Measurements from ENCODE around the gene NT5C1A. TPM values are rescaled to one million over a fixed set of nuclear protein-coding genes. Genes with fewer than 3 reads are reported as not detected.

The NT5C1A gene
- total RNA-seq, 1 experiment from 2014 or later, result not detected

DNA sequence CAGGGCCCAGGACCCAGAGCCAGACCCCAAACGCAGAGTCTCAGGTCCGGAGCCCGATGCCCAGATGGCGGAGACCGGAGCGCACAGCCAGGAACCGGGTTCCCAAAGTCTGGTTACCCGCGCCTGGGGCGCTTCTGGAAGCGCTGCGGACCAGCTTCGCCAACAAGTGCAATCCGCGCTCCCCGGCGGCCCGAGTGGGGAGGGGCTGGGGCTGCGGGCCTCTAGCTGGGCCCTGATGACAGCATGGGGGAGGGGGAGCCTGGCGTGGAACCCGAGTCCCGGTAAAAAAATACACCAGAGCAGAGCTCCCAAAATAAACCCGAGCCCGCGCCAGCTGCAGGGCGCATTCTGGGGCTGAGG, 494 bp downstream of the NT5C1A start:
- Mint-ChIP-seq H3K4me3 (peak overlapping the region; percentile 37 to 75; a peak in 4 of 5 replicates), H3K36me3 (ENCODE audit: insufficient read depth in 1 of 3, low read depth in 3 of 3) (no peaks in the 10 kb centered on the region; a peak in 1 of 7 replicates), H3K9me3 (no peaks in the 10 kb centered on the region), H3K4me1 (peaks cover 0 to 9% of the 10 kb centered on the region in 2 experiments; a peak in 2 of 4 replicates), H3K27me3 (ENCODE audit: low read depth) (peaks cover 99% of the 10 kb centered on the region), H3K27ac (no peak overlapping the region)
- no CpG with 5 or more reads among the region's 26 CpGs for WGBS (ENCODE audit: extremely low coverage, insufficient read length, low lambda C conversion rate)
- Histone ChIP-seq H2BK15ac (ENCODE audit: low read depth, low read length) (no peak overlapping the region), H3K79me1 (ENCODE audit: insufficient read depth, low read depth, low read length, poor library complexity, severe bottlenecking) (no peaks in the 10 kb centered on the region), H2BK120ac (ENCODE audit: low read depth, low read length, poor library complexity, severe bottlenecking) (no peak overlapping the region), H2BK12ac (ENCODE audit: insufficient read length, low read depth, low read length) (no peak overlapping the region), H4K20me1 (ENCODE audit: control insufficient read depth, insufficient read depth, insufficient read length) (no peaks in the 10 kb centered on the region), H3K4me2 (ENCODE audit: insufficient read depth, insufficient read length, low read length) (peak overlapping the region; percentile 62), H2BK5ac (ENCODE audit: insufficient read length, low read length) (no peak overlapping the region), H4K91ac (ENCODE audit: insufficient read length, low read depth, low read length) (no peak overlapping the region), H3K23ac (ENCODE audit: insufficient read length, low read depth, low read length) (no peak overlapping the region), H3T11ph (ENCODE audit: low read length) (no peak overlapping the region), H3K79me2 (ENCODE audit: insufficient read depth, low read length) (no peaks in the 10 kb centered on the region), H3K27ac (ENCODE audit: insufficient read length, low read depth, low read length) (no peak overlapping the region), H3K14ac (ENCODE audit: insufficient read depth, low read length) (no peak overlapping the region), H4K5ac (ENCODE audit: insufficient read length, low read depth, low read length) (no peak overlapping the region), H3K27me3 (ENCODE audit: insufficient read depth, low read length) (peaks cover 70% of the 10 kb centered on the region), H2AK5ac (ENCODE audit: insufficient read length, low read length) (no peak overlapping the region), H3K56ac (ENCODE audit: insufficient read length, low read depth, low read length) (no peak overlapping the region), H3K9me3 (ENCODE audit: control insufficient read depth, low read depth, low read length) (no peaks in the 10 kb centered on the region), H3K4me1 (ENCODE audit: insufficient read depth, low read length) (no peaks in the 10 kb centered on the region), H4K8ac (replicated peaks; ENCODE audit: insufficient read length, low read depth, low read length) (no peak overlapping the region), H2AFZ (ENCODE audit: low read length) (no peak overlapping the region), H3K9ac (ENCODE audit: extremely low read depth, insufficient read length, low read length) (no peak overlapping the region), H3K4ac (ENCODE audit: low read depth, low read length) (no peak overlapping the region), H3K18ac (ENCODE audit: insufficient read length, low read depth, low read length) (no peak overlapping the region), H2BK20ac (ENCODE audit: low read depth, low read length, poor library complexity, severe bottlenecking) (no peak overlapping the region), H3K23me2 (ENCODE audit: insufficient read length, low read depth, low read length, poor library complexity, severe bottlenecking) (peaks cover 7% of the 10 kb centered on the region)
- TF ChIP-seq, protein P1, sequence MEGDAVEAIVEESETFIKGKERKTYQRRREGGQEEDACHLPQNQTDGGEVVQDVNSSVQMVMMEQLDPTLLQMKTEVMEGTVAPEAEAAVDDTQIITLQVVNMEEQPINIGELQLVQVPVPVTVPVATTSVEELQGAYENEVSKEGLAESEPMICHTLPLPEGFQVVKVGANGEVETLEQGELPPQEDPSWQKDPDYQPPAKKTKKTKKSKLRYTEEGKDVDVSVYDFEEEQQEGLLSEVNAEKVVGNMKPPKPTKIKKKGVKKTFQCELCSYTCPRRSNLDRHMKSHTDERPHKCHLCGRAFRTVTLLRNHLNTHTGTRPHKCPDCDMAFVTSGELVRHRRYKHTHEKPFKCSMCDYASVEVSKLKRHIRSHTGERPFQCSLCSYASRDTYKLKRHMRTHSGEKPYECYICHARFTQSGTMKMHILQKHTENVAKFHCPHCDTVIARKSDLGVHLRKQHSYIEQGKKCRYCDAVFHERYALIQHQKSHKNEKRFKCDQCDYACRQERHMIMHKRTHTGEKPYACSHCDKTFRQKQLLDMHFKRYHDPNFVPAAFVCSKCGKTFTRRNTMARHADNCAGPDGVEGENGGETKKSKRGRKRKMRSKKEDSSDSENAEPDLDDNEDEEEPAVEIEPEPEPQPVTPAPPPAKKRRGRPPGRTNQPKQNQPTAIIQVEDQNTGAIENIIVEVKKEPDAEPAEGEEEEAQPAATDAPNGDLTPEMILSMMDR (conservative IDR thresholded peaks at IDR 0.05), result no peak
- DNase-seq, result peak; percentile 35
